MCF 10A (cell line): ENCODE results near the gene ESPN. TPM values are rescaled to one million over a fixed set of nuclear protein-coding genes. Genes with fewer than 3 reads are reported as not detected.

Experiments
- BruUV-seq: library from RNA; stranded (reverse); fragments of 400-500 nt; replicated peaks from 2 replicates; lab custom pipeline; 2021; lab: Mats Ljungman, UMichigan
- CTCF ChIA-PET: fragments of 300-600 bp; sonication (Branson Sonifier 250); formaldehyde crosslinking; extraction: SDS; loops from one replicate; lab custom pipeline; 2021; ENCODE audit warnings: antibody characterized with exemption, inconsistent platforms; lab: Yijun Ruan, JAX
- POLR2A ChIA-PET: fragments of 300-600, 350-650 bp; sonication (Branson Sonifier 250); formaldehyde crosslinking; extraction: SDS; loops from one replicate; lab custom pipeline; 2020; ENCODE audit warnings: antibody characterized with exemption, inconsistent platforms; lab: Yijun Ruan, JAX
- DNase-seq: peaks from one replicate; pipeline ENCODE4 v3.0.0-alpha.2; 2018; ENCODE audit not compliant: unreplicated experiment
- H3K27ac Mint-ChIP-seq: one replicate; pipeline ENCODE4 v1.8.0; 2022; ENCODE audit warnings: mild to moderate bottlenecking, low read depth, mixed read lengths; ENCODE audit not compliant: unreplicated experiment
- H3K27me3 Mint-ChIP-seq: one replicate; pipeline ENCODE4 v1.8.0; 2022; ENCODE audit warnings: mixed read lengths; ENCODE audit not compliant: insufficient read depth, unreplicated experiment
- H3K36me3 Mint-ChIP-seq: one replicate; pipeline ENCODE4 v1.8.0; 2022; ENCODE audit warnings: mild to moderate bottlenecking, moderate library complexity, mixed read lengths; ENCODE audit not compliant: insufficient read depth, unreplicated experiment
- H3K4me1 Mint-ChIP-seq: one replicate; pipeline ENCODE4 v1.8.0; 2022; ENCODE audit warnings: mixed read lengths; ENCODE audit not compliant: insufficient read depth, unreplicated experiment
- H3K4me3 Mint-ChIP-seq: one replicate; pipeline ENCODE4 v1.8.0; 2022; ENCODE audit warnings: mild to moderate bottlenecking, moderate library complexity, mixed read lengths; ENCODE audit not compliant: unreplicated experiment
- H3K9me3 Mint-ChIP-seq: one replicate; pipeline ENCODE4 v1.8.0; 2022; ENCODE audit warnings: mixed read lengths; ENCODE audit not compliant: unreplicated experiment
- CTCF ChIP-seq: fragments of 200-600 bp; IDR thresholded peaks from one replicate; pipeline ENCODE4 v1.8.0; 2022; ENCODE audit warnings: antibody characterized with exemption, mild to moderate bottlenecking; ENCODE audit not compliant: unreplicated experiment
- intact Hi-C: fragments of 100-400 bp; cut with micrococcal nuclease; formaldehyde crosslinking; loops from 2 replicates; pipeline ENCODE4 v1.14.1; 2022
- total RNA-seq: library from RNA; stranded (reverse); gene quantifications from 2 replicates; pipeline ENCODE4 v1.2.3, GENCODE V29; 2022

ESPN gene
- total RNA-seq, 1 experiment from 2014 or later, result 0.68 TPM

GRCh38 chr1:6471086-6471969, 46.8 kb downstream of the ESPN start:
- peak overlapping the region; percentile 76 for H3K27ac Mint-ChIP-seq
- peak overlapping the region; percentile 12 for H3K4me3 Mint-ChIP-seq
- peaks cover 13% of the 10 kb centered on the region for H3K4me1 Mint-ChIP-seq
- intact Hi-C loops, result no loop called here
- H3K27me3 Mint-ChIP-seq, result no peaks in the 10 kb centered on the region
- TF ChIP-seq CTCF, result no peak
- no TSS peak for BruUV-seq
- POLR2A ChIA-PET, result interaction anchor here (0.7 to 3.2 kb wide), 7 partner anchors 18 to 78 kb away, joined by 3 to 15 read pairs (median 4); partner anchors contain the start of genes ACOT7 and PLEKHG5
- CTCF ChIA-PET, result interaction anchor here (0.5 to 2.1 kb wide), 10 partner anchors 13 to 246 kb away, joined by 3 to 12 read pairs (median 5); partner anchors contain the start of genes NOL9 and TAS1R1
- no peak for DNase-seq
- peaks cover 41% of the 10 kb centered on the region for H3K36me3 Mint-ChIP-seq
- H3K9me3 Mint-ChIP-seq, result no peaks in the 10 kb centered on the region

- POLR2A ChIA-PET, result interaction anchor here (0.7 to 3.2 kb wide), 7 partner anchors 17 to 78 kb away, joined by 3 to 15 read pairs (median 4); partner anchors contain the start of genes ACOT7 and PLEKHG5
- CTCF ChIA-PET, result interaction anchor here (0.5 to 2.0 kb wide), 14 partner anchors 12 to 1044 kb away, joined by 3 to 12 read pairs (median 4); partner anchors contain the start of genes NOL9 and TAS1R1
- peaks cover 13% of the 10 kb centered on the region for H3K4me1 Mint-ChIP-seq
- H3K27ac Mint-ChIP-seq, result peak overlapping the region; percentile 76
- BruUV-seq, result no TSS peak
- H3K27me3 Mint-ChIP-seq, result no peaks in the 10 kb centered on the region
- H3K36me3 Mint-ChIP-seq, result peaks cover 37% of the 10 kb centered on the region
- peak overlapping the region; percentile 12 for H3K4me3 Mint-ChIP-seq
- intact Hi-C loops, result no loop called here
- peak; percentile 84 for DNase-seq
- no peaks in the 10 kb centered on the region for H3K9me3 Mint-ChIP-seq
- no peak for TF ChIP-seq CTCF
Observed at GRCh38 chr1:6471970-6472368, 47.4 kb downstream of the ESPN start.

GRCh38 chr1:6472391-6472790, 47.8 kb downstream of the ESPN start:
- peak overlapping the region; percentile 76 for H3K27ac Mint-ChIP-seq
- no peak for DNase-seq
- H3K27me3 Mint-ChIP-seq, result no peaks in the 10 kb centered on the region
- CTCF ChIA-PET, result interaction anchor here (0.5 to 2.0 kb wide), 15 partner anchors 12 to 1044 kb away, joined by 3 to 12 read pairs (median 4); partner anchors contain the start of genes NOL9 and TAS1R1
- peaks cover 13% of the 10 kb centered on the region for H3K4me1 Mint-ChIP-seq
- no peaks in the 10 kb centered on the region for H3K9me3 Mint-ChIP-seq
- POLR2A ChIA-PET, result interaction anchor here (0.7 to 3.2 kb wide), 7 partner anchors 17 to 79 kb away, joined by 3 to 15 read pairs (median 4); partner anchors contain the start of genes ACOT7 and PLEKHG5
- peaks cover 35% of the 10 kb centered on the region for H3K36me3 Mint-ChIP-seq
- peak overlapping the region; percentile 12 for H3K4me3 Mint-ChIP-seq
- TF ChIP-seq CTCF, result peak; percentile 22
- BruUV-seq, result no TSS peak
- intact Hi-C loops, result no loop called here

- Mint-ChIP-seq H3K36me3 (peaks cover 32% of the 10 kb centered on the region), H3K4me1 (peaks cover 13% of the 10 kb centered on the region), H3K27ac (peak overlapping the region; percentile 76), H3K9me3 (no peaks in the 10 kb centered on the region), H3K27me3 (no peaks in the 10 kb centered on the region), H3K4me3 (no peak overlapping the region)
- no peak for DNase-seq
- no peak for TF ChIP-seq CTCF
- intact Hi-C loops, result no loop called here
- ChIA-PET POLR2A (interaction anchor here (1.8 to 3.2 kb wide), 2 partner anchors 16 to 18 kb away, joined by 13 to 15 read pairs; partner anchors contain the start of gene PLEKHG5), CTCF (interaction anchor here (0.6 to 2.0 kb wide), 9 partner anchors 11 to 227 kb away, joined by 3 to 12 read pairs (median 5); no protein-coding TSS in a partner anchor)
- no TSS peak for BruUV-seq
Observed at GRCh38 chr1:6473156-6473555, 48.6 kb downstream of the ESPN start.
